ENCODE data around the gene GPR143.

- TF ChIP-seq CTCF (IDR thresholded peaks at IDR 0.05) (no peak), POLR2AphosphoS5 (IDR thresholded peaks at IDR 0.05; ENCODE audit: insufficient read depth in 1 of 2, low read depth in 1 of 2) (no peak)
These were observed 40.3 kb upstream of the GPR143 start for GRCh38 chrX:9805956-9806355.
